HCEC 1CT (cell line): Measurements from ENCODE around the gene RUVBL2.

Source experiments
- DNase-seq: peaks from one replicate; pipeline ENCODE4 v3.0.0-alpha.2; 2017

RUVBL2 gene

DNA sequence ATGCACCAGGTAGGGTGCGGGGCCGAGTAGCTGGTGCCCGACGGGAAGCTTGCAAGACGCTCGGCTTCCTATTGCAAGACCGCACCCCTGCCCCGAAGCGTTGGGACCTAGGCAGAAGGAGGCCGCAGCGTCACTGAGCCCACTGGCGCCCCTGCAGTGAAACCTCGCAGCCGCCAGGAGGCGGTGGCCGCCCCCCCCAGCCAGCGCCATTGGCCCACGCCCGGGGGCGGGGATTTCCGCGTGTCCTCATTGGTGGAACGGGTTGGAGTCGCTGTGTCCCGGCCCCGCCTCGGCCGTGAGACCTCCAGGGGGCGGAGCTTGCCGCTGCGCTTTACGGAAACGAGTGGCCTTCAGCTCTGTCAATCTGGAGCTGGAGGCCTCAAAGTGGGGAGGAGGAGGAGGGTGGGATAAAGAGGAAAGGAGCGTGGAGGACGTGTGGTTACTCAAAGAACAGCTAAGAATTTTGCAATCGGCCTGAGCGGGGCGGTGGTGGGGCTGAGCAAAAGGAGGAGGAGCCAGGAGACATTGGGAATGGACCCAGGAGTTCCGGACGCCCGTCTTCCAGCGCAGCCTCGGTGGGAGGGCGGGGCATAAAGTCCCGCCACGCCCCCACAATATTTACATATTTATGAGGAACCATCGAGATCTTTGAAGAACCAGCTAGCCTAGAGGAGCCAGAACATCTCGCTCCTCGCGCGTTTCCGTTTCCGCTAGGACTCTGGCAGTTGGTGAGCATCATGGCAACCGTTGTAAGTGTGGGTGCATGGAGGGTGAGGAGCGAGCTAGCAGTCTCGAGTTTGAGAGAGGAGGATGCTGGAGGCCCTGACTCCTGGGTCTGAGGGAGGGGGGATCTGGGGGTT lies at the start of gene RUVBL2, which contains the start of gene GYS1:
RUVBL2 (plus strand) TSS at position 713 of the 860 bp plus-strand sequence; CDS start at position 738, 25 bp downstream.
GYS1 (minus strand) TSS at position 135 of the 860 bp plus-strand sequence. CDS start 197 bp downstream, outside the sequence.
- peak; percentile 99 for DNase-seq

DNA sequence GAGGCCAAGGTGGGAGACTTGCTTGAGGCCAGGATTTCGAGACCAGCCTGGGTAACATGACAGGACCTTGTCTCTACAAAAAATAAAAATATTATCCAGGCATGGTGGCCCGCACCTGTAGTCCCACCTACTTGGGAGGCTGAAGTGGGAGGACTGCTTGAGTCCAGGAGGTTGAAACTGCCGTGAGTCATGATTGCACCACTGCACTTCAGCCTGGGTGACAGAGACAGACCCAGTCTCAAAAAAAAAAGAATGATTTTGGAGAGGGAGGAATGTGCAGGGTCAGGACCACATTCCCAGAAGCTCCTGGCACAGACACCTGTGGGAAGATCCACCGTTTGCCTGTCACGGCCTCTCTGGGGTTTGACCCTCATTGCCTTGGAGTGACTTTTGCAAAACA lies 48.3 kb upstream of the RUVBL2 start:
- DNase-seq = no peak

DNA sequence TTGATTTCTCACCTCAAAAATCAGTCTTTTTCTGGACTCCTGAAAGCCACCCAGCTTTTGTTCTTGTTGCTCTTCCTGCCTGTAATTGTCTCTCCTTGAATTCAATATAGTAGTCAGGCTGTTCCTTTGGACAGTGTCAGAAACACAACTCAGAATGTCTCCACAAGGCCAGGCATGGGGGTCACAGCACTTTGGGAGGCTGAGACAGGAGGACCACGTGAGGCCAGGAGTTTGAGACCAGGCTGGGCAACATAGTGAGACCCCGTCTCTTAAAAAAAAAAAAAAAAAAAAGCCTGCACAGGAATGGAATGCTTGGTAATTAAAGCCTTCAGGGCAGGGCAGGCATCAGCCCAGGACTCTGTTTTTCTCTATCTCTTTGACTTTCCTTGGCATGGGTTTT lies 47.9 kb upstream of the RUVBL2 start:
- no peak for DNase-seq

DNA sequence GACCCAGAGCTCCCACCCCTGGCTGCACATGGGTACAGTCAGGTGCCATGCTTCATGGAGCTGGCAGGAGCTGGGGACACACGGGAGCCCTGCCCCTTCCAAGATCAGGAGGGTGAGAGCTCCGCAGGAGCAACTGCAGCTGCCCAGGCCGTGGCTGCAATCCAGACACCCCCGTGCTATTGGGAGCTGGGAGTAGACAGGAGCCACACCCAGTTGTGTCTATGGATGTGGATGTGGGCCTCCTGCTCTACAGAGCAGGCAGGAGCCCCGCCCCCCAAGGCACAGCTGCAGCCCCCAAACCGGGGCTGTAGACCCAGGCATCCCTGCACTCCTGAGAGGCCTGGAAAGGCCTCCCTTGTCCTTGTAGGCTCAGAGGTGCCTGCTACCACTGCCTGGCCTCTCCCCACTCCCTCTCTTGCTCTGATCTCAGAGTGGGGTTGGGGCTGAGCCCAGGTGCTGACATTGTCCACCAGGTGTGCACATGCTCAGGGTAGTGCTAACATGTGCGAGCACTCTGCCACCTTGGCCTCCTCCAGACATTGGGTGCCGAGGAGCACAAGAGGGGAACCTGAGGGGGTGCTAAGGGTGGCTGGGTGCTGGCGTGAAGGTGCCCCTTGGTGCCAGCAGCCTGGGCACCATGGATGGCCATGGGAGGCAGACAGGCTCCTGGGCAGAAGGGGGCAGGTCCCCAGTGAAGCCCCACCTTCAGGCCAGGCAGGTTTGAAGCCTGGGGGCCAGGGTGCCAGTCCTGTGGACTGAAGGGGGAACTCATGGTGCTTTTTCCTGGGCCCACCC lies 47.0 kb upstream of the RUVBL2 start:
- no peak for DNase-seq

DNA sequence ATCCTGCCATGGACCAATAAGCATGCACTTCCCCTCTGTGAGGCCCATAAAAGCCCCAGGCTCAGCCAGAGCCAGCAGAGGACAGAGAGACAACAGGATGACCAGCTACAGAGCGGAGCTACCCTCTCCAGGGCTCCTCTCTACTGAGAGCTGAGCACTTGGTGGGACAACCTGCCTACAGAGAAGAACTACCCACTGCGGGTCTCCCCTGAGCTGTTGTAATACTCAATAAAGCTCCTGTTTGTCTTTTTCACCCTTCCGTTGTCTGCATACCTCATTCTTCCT lies 46.5 kb upstream of the RUVBL2 start:
- DNase-seq = no peak

DNA sequence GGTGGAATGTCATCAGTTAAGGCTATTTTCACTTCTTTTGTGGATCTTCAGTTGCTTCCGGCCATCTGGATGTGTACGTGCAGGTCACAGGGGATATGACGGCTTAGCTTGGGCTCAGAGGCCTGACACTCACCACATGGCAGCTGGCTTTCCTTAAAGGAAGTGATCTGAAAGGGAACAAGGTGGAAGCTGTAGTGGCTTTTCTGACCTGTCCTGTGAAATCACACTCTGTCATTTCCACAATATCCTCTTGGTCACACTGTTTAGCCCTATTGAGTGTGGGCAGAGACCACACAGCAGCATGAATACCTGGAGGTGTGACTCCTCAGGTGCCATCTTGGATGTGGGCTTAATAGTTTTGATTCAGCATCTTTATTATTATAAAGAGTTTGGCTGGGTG lies 43.5 kb upstream of the RUVBL2 start:
- DNase-seq = no peak

DNA sequence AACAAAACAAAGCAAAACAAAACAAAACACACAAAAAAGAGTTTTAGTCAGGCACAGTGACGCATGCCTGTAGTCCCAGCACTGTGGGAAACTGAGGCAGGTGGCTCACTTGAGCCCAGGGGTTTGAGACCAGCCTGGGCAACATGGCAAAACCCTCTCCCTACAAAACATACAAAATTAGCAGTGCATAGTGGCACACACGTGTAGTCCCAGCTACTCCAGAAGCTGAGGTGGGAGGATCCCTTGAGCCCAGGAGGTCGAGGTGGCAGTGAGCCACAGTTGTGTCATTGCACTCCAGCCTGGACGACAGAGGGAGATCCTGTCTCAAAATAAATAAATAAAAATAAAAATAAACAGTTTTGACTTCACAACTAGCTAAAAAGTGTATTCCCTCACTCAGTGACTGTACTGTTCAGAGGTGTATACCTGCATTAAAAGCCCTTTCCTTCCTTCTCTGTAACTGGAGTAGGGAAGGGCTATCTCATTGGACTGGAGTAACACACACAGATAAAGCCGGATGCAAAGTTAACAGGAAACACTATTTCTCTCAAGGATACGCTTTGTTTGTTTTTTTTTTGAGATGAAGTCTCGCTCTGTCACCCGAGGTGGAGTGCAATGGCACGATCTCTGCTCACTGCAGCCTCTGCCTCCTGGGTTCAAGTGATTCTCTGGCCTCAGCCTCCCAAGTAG lies 42.7 kb upstream of the RUVBL2 start:
- DNase-seq = no peak

DNA sequence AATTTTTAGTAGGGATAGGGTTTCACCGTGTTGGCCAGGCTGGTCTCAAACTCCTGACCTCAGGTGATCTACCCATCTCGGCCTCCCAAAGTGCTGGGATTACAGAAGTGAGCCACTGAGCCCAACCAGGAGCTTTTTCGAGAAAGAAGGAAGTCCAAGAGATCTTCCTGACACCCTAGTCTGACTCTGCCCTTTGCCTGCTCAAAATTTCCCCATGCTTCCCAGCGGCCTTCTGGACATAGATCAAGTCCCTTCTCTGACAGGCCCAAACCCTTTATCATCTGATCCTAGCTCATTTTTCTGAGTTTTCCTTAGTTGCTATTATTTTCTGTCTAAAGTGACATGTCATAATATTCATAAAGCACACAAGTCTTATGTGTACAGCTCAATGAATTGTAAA lies 40.5 kb upstream of the RUVBL2 start:
- DNase-seq = no peak

DNA sequence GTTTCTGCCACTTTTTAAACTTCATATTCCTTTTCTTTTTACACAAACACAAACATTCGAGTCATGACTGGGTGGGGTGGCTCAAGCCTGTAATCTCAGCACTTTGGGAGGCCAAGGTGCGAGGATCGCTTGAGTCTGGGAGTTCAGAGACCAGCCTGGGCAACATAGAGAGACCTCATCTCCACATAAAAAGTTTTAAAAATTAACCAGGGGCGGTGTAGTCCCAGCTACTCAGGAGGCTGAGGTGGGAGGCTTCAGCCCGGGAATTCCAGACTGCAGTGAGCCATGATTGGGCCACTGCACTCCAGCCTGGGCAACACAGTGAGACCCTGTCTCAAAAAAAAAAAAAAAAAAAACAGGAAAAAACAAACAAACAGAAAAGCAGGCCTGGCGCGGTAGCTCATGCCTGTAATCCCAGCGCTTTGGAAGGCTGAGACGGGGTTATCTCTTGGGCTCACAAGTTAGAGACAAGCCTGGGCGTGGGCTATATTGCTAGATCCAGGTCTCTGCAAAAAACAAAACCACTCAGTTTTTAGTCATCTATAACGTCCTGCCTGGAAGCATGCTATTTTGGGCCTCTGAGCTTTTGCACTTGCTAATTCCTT lies 39.6 kb upstream of the RUVBL2 start:
- no peak for DNase-seq

DNA sequence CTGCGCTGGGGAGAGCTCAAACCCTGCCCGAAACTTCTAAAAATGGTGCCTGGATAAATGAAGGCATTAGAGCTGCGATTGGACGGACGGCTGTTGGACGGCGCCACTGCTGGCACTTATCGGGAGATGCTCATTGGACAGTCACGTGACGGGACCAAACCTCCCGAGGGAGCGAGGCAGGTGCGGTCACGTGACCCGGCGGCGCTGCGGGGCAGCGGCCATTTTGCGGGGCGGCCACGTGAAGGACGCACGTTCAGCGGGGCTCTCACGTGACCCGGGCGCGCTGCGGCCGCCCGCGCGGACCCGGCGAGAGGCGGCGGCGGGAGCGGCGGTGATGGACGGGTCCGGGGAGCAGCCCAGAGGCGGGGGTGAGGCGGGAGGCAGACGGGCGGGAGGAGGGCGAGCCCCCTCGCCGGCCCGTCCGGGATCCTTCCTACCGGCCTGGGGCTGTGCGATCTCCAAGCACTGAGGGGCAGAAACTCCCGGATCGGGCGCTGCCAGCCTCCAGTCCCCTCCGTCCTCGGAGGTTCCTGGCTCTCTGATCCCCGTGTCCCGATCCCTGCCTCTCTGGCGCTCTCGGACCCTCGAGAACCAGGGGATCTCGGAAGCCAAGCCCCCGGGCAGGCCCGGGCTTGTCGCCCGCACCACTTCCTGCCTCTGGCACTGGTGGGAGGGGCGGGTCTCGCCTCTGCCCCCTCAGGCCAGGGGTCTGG lies 38.9 kb upstream of the RUVBL2 start, which contains the start of gene BAX:
BAX (plus strand) TSS at position 281 of the 713 bp plus-strand sequence; CDS start at position 335, 54 bp downstream.
- peak; percentile 93 for DNase-seq

DNA sequence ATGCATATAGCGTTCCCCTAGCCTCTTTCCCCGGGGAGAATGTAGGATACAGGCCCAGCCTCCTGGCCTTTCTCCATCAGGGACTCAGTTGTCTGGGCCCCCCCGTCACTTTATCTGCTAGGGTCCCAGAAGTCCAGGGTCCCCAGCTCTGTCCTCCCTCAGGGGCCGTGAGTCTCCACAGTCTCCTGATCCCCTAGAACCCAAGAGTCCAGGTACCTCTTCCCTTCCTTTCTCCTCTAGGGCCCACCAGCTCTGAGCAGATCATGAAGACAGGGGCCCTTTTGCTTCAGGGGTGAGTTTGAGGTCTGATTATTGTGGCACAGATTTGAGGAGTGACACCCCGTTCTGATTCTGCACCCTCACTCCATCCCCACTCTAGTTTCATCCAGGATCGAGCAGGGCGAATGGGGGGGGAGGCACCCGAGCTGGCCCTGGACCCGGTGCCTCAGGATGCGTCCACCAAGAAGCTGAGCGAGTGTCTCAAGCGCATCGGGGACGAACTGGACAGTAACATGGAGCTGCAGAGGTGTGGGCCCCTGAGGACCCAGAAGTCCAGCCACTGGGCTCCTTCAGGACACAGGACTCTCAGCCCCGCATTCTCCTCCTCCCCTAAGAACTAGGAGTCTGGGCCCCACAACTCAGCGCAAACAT lies 38.3 kb upstream of the RUVBL2 start:
- DNase-seq = no peak

DNA sequence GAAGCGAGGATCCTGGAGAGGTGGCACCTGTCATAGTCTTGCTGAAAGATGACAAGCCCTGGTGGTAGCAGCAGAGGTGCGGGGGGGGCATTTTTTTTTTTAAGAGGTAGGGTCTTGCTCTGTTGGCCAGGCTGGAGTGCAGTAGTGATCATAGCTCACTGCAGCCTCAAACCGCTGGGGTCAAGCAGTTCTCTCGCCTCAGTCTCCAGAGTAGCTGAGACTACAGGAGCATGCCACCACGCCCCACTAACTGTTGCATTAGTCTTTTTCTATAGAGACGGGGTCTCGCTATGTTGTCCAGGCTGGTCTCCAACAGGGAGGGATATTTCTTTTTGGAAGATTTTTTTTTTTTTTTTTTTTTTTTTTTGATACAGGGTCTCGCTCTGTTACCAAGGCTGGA lies 35.7 kb upstream of the RUVBL2 start:
- DNase-seq = no peak

DNA sequence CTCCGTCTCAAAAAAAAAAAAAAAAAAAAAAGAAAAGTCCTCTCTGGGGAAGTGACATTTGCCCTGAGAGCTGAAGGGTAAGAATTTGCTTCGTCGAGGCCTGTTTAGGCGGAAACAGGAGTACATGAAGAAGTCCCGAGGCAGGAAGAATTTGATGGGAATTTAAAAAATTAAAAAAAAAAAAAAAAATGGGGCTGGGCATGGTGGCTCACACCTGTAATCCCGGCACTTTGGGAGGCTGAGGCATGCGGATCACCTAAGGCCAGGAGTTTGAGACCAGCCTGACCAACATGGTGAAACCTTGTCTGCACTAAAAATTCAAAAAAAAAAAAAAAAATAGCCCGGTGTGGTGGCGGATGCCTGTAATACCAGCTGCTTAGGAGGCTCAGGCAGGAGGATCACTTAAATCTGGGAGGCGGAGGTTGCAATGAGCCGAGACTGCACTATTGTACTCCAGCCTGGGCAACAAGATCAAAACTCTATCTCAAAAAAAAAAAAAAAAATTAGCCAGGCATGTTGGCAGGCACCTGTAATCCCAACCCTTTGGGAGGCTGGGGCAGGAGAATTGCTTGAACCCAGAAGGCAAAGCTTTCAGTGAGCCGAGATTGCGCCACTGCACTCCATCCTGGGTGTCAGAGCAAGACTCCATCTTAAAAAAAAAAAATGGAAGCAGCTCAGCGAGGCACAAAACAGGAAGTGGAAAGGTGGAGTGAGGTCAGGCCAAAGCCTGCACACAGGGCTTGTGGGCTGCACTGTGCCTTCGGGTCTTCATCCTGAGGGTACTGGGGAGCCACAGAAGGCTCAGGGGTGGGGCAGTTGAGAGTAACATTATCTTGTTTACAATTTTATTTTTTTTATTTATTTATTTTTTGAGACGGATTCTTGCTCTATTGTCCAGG lies 34.1 kb upstream of the RUVBL2 start:
- no peak for DNase-seq

DNA sequence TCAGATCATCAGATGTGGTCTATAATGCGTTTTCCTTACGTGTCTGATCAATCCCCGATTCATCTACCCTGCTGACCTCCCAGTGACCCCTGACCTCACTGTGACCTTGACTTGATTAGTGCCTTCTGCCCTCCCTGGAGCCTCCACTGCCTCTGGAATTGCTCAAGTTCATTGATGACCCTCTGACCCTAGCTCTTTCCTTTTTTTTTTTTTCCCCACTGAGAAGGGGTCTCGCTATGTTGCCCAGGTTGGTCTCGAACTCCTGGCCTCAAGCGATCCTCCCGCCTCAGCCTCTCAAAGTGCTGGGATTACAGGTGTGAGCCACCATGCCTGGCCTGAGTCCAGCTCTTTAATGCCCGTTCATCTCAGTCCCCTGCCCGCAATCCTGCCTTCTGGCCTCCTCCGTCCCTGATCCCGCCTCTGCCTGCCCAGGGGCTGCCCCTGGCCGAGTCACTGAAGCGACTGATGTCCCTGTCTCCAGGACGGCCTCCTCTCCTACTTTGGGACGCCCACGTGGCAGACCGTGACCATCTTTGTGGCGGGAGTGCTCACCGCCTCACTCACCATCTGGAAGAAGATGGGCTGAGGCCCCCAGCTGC lies 32.5 kb upstream of the RUVBL2 start:
- DNase-seq = no peak

DNA sequence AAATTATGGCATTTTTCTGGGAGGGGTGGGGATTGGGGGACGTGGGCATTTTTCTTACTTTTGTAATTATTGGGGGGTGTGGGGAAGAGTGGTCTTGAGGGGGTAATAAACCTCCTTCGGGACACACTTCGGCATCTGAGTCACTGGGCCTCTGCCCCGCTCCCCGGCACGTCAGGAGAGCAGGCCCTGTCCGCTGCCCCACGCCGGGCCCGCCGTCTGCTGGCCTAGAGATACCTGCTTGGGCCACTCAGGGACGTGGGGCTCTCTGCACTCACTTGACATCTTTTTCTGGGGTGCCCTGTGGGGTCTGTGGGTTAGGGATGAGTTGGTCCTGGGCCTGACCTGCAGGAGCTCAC lies 32.0 kb upstream of the RUVBL2 start:
- DNase-seq = no peak

DNA sequence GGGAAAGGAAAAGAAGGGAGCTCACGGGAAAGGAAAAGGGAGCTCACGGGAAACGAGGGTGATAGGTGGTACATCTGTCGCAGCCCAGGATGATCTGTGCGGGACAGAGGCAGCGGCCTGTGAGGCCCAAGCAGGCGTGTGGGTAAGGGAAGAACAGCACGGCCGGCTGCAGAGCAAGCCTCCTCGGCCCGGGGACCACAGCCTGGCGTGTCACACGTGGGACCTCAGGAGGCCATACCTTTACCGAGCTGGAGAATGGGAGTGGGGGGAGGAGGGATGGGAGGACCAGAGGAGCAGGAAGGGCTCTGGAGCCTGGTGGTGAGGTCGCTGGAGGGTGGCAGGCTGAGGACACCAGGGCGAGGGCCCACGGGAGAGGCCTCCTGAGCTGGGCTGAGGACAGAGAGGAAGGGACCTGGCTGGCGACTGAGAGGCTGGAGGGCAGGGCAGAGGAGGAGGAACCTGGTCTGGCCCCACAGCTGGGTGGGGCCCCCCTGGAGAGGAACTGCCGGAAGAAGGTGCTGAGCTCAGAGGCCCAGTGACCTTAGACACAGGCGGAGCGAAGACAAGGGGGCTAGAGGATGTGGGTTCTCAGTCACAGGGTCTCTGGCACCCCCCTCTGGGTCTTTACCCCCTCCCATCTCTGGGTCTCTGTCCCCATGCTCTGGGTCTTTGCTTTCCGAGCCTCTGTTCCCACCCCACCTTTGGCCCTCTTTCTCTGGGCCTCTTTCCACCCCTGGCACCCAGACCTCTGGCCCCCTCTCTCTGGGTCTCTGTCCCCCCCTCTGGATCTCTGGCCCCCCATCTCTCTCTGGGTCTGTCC lies 31.4 kb upstream of the RUVBL2 start:
- DNase-seq = peak; percentile 17

DNA sequence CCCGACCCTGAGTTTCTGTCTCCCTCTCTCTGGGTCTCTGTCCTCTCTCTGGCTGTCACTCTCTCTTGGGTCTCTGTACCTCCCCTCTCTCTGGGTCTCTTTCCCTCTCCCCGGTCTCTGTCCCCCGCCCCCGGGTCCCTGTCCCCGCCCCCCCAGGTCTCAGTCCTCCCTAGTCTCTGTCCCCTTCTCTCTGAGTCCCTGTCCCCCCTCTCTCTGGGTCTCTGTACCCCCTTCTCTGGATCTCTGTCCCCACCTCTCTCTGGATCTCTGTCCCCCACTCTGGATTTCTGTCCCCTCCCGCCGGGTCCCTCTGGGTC lies 30.9 kb upstream of the RUVBL2 start:
- DNase-seq = no peak

DNA sequence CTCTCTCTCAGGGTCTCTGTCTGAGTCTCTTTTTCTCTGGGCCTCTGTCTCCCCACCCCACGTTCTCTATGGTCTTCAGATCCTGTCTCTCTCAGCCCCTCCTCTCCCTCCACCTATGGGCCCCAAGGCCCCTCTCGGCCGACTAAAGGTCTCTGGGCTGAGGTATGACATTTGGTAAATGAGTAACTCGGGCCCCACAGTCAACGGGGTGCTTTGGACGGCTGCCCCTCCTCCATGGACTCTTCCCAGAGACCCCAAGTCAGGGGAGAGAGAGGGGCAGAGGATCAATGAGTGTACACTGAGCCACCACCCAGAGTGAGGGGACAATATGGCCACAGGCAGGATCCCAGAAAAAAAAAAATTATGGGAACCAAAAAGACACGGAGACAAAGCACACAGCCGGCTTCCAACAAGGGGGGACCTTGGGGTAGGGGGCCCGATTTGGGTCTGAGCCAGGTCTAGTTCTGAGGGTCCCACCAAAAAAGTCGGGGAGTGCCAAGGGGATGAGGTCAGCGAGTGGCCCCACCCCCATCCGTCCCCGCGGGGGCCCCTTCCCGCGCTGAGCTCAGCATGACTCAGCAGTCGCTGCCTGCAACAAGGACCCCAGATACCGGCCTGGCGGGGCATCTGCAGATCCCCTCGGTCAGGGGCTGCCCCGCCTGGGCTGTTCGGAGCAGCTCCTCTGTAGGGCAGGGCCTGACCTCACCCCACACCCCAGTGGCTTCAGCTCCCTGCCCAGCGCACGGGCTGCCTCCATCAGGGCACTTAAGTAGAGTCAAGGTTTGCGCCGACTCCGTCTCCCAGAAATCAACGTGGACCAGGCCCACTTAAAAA lies 30.1 kb upstream of the RUVBL2 start:
- DNase-seq = peak; percentile 72
